H1 (cell line): ENCODE results near the gene SLC1A5. TPM values are rescaled to one million over a fixed set of nuclear protein-coding genes. Genes with fewer than 3 reads are reported as not detected.

Source experiments
- CTCF ChIA-PET: fragments of 300-600 bp; sonication (Branson Sonifier 250); formaldehyde crosslinking; loops from one replicate; lab custom pipeline; 2021; ENCODE audit not compliant: partially characterized antibody; lab: Charles Lee
- POLR2A ChIA-PET: fragments of 300-600 bp; sonication (Branson Sonifier 250); formaldehyde crosslinking; loops from one replicate; lab custom pipeline; 2021; ENCODE audit warnings: inconsistent platforms; ENCODE audit not compliant: partially characterized antibody; lab: Charles Lee
- DNase-seq, 2 experiments: peaks; one replicate each; pipeline versions ENCODE4 v3.0.0 to v3.0.0-alpha.2; 2010 to 2022; ENCODE audit warnings: low spot score in 2 of 2, low read depth in 1 of 2, mixed read lengths in 1 of 2
- FAIRE-seq: peaks from 2 replicates; lab custom pipeline; 2011; peaks lifted over from hg19 to GRCh38; lab: Jason Lieb, UNC
- H2AFZ ChIP-seq: 2 replicates; pipeline ENCODE4 v1.8.1; 2012; ENCODE audit warnings: low read length, inconsistent platforms
- H2AK5ac ChIP-seq: 2 replicates; pipeline ENCODE4 v1.6.1; 2013; ENCODE audit warnings: low read depth, low read length
- H2BK120ac ChIP-seq: replicated peaks from 2 replicates; pipeline ENCODE3; 2013; ENCODE audit warnings: low read depth, low read length, inconsistent platforms
- H2BK12ac ChIP-seq: 2 replicates; pipeline ENCODE4 v1.6.1; 2013; ENCODE audit warnings: low read depth, low read length
- H2BK15ac ChIP-seq: 2 replicates; pipeline ENCODE4 v1.6.1; 2013; ENCODE audit warnings: low read length
- H2BK20ac ChIP-seq: 2 replicates; pipeline ENCODE4 v1.6.1; 2013; ENCODE audit warnings: low read length
- H2BK5ac ChIP-seq: 2 replicates; pipeline ENCODE4 v1.6.1; 2013; ENCODE audit warnings: low read depth, low read length
- H3K14ac ChIP-seq: 2 replicates; pipeline ENCODE4 v1.6.1; 2013; ENCODE audit warnings: inconsistent platforms; ENCODE audit not compliant: insufficient read length
- H3K18ac ChIP-seq: 2 replicates; pipeline ENCODE4 v1.6.1; 2013; ENCODE audit warnings: low read length; ENCODE audit errors: extremely low read depth
- H3K23ac ChIP-seq: 2 replicates; pipeline ENCODE4 v1.6.1; 2013; ENCODE audit warnings: inconsistent platforms; ENCODE audit not compliant: insufficient read length
- H3K23me2 ChIP-seq: 2 replicates; pipeline ENCODE4 v1.6.1; 2013; ENCODE audit warnings: low read depth, low read length
- H3K27ac ChIP-seq: 2 replicates; pipeline ENCODE4 v1.6.1; 2011; ENCODE audit warnings: low read depth, low read length, inconsistent platforms
- H3K27me3 ChIP-seq, 4 experiments: replicated peaks in 1 of 4; 1 replicate in 1 of 4; 2 replicates in 3 of 4; pipeline versions ENCODE4 v1.6.1 to v1.8.1; 2011 to 2013; ENCODE audit warnings: low read length in 3 of 4, mild to moderate bottlenecking in 3 of 4, inconsistent platforms in 2 of 4, mixed read lengths in 2 of 4, moderate library complexity in 1 of 4; ENCODE audit not compliant: control insufficient read depth in 3 of 4, insufficient read depth in 3 of 4; ENCODE audit errors: extremely low read depth in 1 of 4
- H3K36me3 ChIP-seq, 4 experiments: 2 replicates each; pipeline versions ENCODE4 v1.6.1 to v1.8.1; 2011 to 2013; ENCODE audit warnings: mild to moderate bottlenecking in 4 of 4, low read length in 3 of 4, moderate library complexity in 2 of 4, control low read depth in 1 of 4, inconsistent platforms in 1 of 4; ENCODE audit not compliant: insufficient read depth in 4 of 4, control insufficient read depth in 2 of 4
- H3K4ac ChIP-seq: replicated peaks from 2 replicates; pipeline ENCODE3; 2013; ENCODE audit warnings: low read length, low read depth, mixed read lengths, inconsistent platforms; ENCODE audit not compliant: insufficient read length
- H3K4me1 ChIP-seq, 4 experiments: replicated peaks in 1 of 4; 1 replicate in 1 of 4; 2 replicates in 3 of 4; pipeline versions ENCODE4 v1.6.1 to v1.8.1; 2011 to 2013; ENCODE audit warnings: low read length in 3 of 4, inconsistent platforms in 2 of 4, mixed read lengths in 1 of 4; ENCODE audit not compliant: insufficient read depth in 4 of 4, control insufficient read depth in 3 of 4
- H3K4me2 ChIP-seq, 2 experiments: 2 replicates each; pipeline versions ENCODE4 v1.6.1 to v1.8.1; 2011 to 2013; ENCODE audit warnings: low read depth in 2 of 2, low read length in 2 of 2, control low read depth in 1 of 2, inconsistent platforms in 1 of 2, mild to moderate bottlenecking in 1 of 2; ENCODE audit not compliant: insufficient read depth in 1 of 2
- H3K4me3 ChIP-seq, 4 experiments: fragments of 200-600, 300-600 bp in 1 of 4; sonication (generic), shearing (Covaris generic), sonication (Bioruptor Twin) in 1 of 4; 2 replicates each; pipeline versions ENCODE4 v1.5.1 to v1.8.1; 2011 to 2016; ENCODE audit warnings: low read length in 4 of 4, low read depth in 3 of 4, control low read depth in 2 of 4, inconsistent platforms in 2 of 4, mild to moderate bottlenecking in 2 of 4, mixed read lengths in 1 of 4, moderate library complexity in 1 of 4; ENCODE audit not compliant: insufficient read depth in 2 of 4; ENCODE audit errors: extremely low read depth in 1 of 4
- H3K56ac ChIP-seq: replicated peaks from 2 replicates; pipeline ENCODE3; 2013; ENCODE audit warnings: low read depth, mild to moderate bottlenecking, mixed read lengths, low read length, inconsistent platforms; ENCODE audit not compliant: insufficient read length
- H3K79me1 ChIP-seq: 2 replicates; pipeline ENCODE4 v1.6.1; 2013; ENCODE audit warnings: low read depth, low read length, control low read depth
- H3K79me2 ChIP-seq, 2 experiments: 2 replicates each; pipeline versions ENCODE4 v1.6.1 to v1.8.1; 2012 to 2013; ENCODE audit warnings: low read length in 2 of 2, mild to moderate bottlenecking in 2 of 2, inconsistent platforms in 1 of 2; ENCODE audit not compliant: insufficient read depth in 2 of 2, control insufficient read depth in 1 of 2
- H3K9ac ChIP-seq, 4 experiments: replicated peaks in 1 of 4; 1 replicate in 1 of 4; 2 replicates in 3 of 4; pipeline versions ENCODE4 v1.6.1 to v1.8.1; 2011 to 2013; ENCODE audit warnings: low read depth in 3 of 4, low read length in 3 of 4, control low read depth in 2 of 4, mild to moderate bottlenecking in 2 of 4, moderate library complexity in 2 of 4, inconsistent platforms in 1 of 4; ENCODE audit errors: extremely low read depth in 1 of 4
- H3K9me3 ChIP-seq, 2 experiments: 2 replicates each; pipeline versions ENCODE4 v1.6.1 to v1.8.1; 2012 to 2013; ENCODE audit warnings: mild to moderate bottlenecking in 2 of 2, moderate library complexity in 2 of 2, control low read depth in 1 of 2, inconsistent platforms in 1 of 2, low read depth in 1 of 2, low read length in 1 of 2, mixed read lengths in 1 of 2; ENCODE audit not compliant: insufficient read depth in 2 of 2
- H4K20me1 ChIP-seq, 2 experiments: replicated peaks in 1 of 2; 2 replicates each; pipeline versions ENCODE3 to v1.8.1; 2011 to 2013; ENCODE audit warnings: inconsistent platforms in 2 of 2, low read length in 2 of 2, mild to moderate bottlenecking in 1 of 2; ENCODE audit not compliant: insufficient read depth in 2 of 2, control insufficient read depth in 1 of 2
- H4K5ac ChIP-seq: 2 replicates; pipeline ENCODE4 v1.6.1; 2013; ENCODE audit warnings: low read length, low read depth, mixed read lengths, inconsistent platforms; ENCODE audit not compliant: insufficient read length
- H4K8ac ChIP-seq: 2 replicates; pipeline ENCODE4 v1.8.0; 2013; ENCODE audit warnings: mild to moderate bottlenecking, moderate library complexity, low read length, inconsistent platforms; ENCODE audit not compliant: insufficient read depth; ENCODE audit errors: extremely low read depth
- H4K91ac ChIP-seq: replicated peaks from 2 replicates; pipeline ENCODE3; 2013; ENCODE audit warnings: low read length, mixed read lengths, inconsistent platforms; ENCODE audit not compliant: insufficient read length
- BRCA1 ChIP-seq: IDR thresholded peaks from 2 replicates; pipeline ENCODE4 v1.6.1; 2012; ENCODE audit warnings: low read depth, low read length, improper control_type of control experiment
- CBX5 ChIP-seq: fragments of 300-800, 300-1000 bp; sonication (generic); IDR thresholded peaks from 2 replicates; pipeline ENCODE4 v1.7.1; 2016; ENCODE audit warnings: antibody characterized with exemption, low read length, low read depth
- CEBPB ChIP-seq: IDR thresholded peaks from 2 replicates; pipeline ENCODE4 v1.6.1; 2012; ENCODE audit warnings: low read depth, low read length
- CHD2 ChIP-seq: IDR thresholded peaks from 2 replicates; pipeline ENCODE4 v1.6.1; 2012; ENCODE audit warnings: low read length, improper control_type of control experiment
- HDAC6 ChIP-seq: IDR thresholded peaks from one replicate; pipeline ENCODE4 v1.7.1; 2012; ENCODE audit warnings: low read depth, mild to moderate bottlenecking, inconsistent platforms, low read length, moderate library complexity
- JUN ChIP-seq: IDR thresholded peaks from 2 replicates; pipeline ENCODE4 v1.6.1; 2011; ENCODE audit warnings: low read depth, mild to moderate bottlenecking, improper control_type of control experiment, low read length
- SIRT6 ChIP-seq: IDR thresholded peaks from one replicate; pipeline ENCODE4 v1.7.1; 2012; ENCODE audit warnings: low read length, inconsistent platforms
- SIX5 ChIP-seq: IDR thresholded peaks from 2 replicates; pipeline ENCODE4 v1.6.1; 2011; ENCODE audit warnings: mild to moderate bottlenecking, low read depth, low read length
- SP1 ChIP-seq: IDR thresholded peaks from 2 replicates; pipeline ENCODE4 v1.6.1; 2011; ENCODE audit warnings: low read depth, low read length
- TAF1 ChIP-seq: IDR thresholded peaks from 2 replicates; pipeline ENCODE4 v1.6.1; 2011; ENCODE audit warnings: mild to moderate bottlenecking, low read depth, low read length
- TCF12 ChIP-seq: IDR thresholded peaks from 2 replicates; pipeline ENCODE4 v1.6.1; 2011; ENCODE audit warnings: low read depth, mild to moderate bottlenecking, low read length
- ZNF274 ChIP-seq: IDR thresholded peaks from 2 replicates; pipeline ENCODE4 v1.7.0; 2012; ENCODE audit warnings: low read length, borderline replicate concordance; ENCODE audit errors: extremely low read depth
- WGBS, 2 experiments: shearing (Covaris generic) in 1 of 2; methylation state at CpG; one replicate each; pipeline versions ENCODE4 v1.1.6 to v1.1.7; 2013 to 2015; ENCODE audit warnings: low lambda C conversion rate in 2 of 2, mixed read lengths in 2 of 2, inconsistent platforms in 1 of 2, low coverage in 1 of 2, missing lambda C conversion rate in 1 of 2; ENCODE audit not compliant: insufficient replicate concordance in 2 of 2, insufficient coverage in 1 of 2, insufficient read length in 1 of 2; ENCODE audit errors: extremely low coverage in 1 of 2, missing lambda C conversion rate in 1 of 2; 5-methylcytosine and 5-hydroxymethylcytosine counted together
- polyA plus RNA-seq, 7 experiments: library from polyadenylated mRNA; depleted of rRNA in 3 of 7; stranded (reverse) in 5 of 7; unstranded in 2 of 7; fragments of >200 nt in 5 of 7; fragments of 200-250 nt in 2 of 7; gene quantifications; 1 replicate in 5 of 7; 2 replicates in 1 of 7; 4 replicates in 1 of 7; pipeline versions ENCODE4 v1.2.1 to v1.2.3, GENCODE V29; 2011 to 2013; ENCODE audit warnings: missing spikeins in 2 of 7, mixed read lengths in 2 of 7
- total RNA-seq: library from RNA; stranded (reverse); fragmentation: NEBNext Ultra II Directional; extraction: Animal tissue kit (Norgen Biotek cat#: 25700); gene quantifications from 2 replicates; pipeline ENCODE4 v1.2.1, GENCODE V29; 2021
- TF ChIP-seq, protein P1 (sequence below): IDR thresholded peaks from 2 replicates; pipeline ENCODE4 v1.6.1; 2011; ENCODE audit warnings: low read length, improper control_type of control experiment

SLC1A5 gene
- total and polyA plus RNA-seq, 2 of the 8 experiments (the other 6 are each of a cell fraction or from before 2014, with no cell fraction given), result 291 to 351 TPM

DNA sequence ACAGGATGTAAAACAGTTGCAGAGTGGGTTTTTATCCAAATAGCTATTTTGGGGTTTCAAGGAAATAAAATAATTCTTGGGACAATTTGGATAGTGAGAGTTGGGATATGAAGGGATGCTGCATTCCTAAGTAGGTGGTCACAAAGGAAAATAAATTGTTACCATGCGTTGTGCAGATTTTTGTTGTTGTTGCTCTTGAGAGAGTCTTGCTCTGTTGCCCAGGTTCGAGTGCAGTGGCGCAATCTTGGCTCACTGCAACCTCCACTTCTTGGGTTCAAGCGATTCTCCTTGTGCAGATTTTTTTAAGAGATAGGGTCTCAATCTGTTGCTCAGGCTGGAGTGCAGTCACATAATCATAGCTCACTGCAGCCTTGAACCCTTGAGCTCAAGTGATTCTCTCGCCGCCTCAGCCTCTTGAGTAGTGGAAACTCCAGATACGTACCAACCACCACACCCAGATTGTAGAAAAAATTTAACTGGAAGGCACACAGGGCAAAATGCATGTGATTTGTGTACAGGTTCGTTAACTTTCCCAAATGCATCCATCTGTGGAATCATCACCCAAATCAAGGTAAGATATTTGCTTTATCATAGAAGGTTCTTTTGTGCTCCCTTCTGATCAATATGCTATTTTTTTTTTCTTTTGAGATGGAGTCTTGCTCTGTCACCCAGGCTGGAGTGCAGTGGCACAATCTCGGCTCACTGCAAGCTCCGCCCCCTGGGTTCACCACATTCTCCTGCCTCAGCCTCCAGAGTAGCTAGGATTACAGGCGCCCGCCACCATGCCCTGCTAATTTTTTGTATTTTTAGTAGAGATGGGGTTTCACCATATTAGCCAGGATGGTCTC lies 16.0 kb downstream of the SLC1A5 start:
- no peak overlapping the region for H2BK20ac ChIP-seq
- peaks cover 3% of the 10 kb centered on the region; the same call in 1 of the 2 replicates for H3K79me1 ChIP-seq
- no peak overlapping the region for H4K8ac ChIP-seq
- H4K91ac ChIP-seq, result no peak overlapping the region
- no peaks in the 10 kb centered on the region for H3K9me3 ChIP-seq
- H3K56ac ChIP-seq, result no peak overlapping the region
- H2BK15ac ChIP-seq, result no peak overlapping the region
- H2AFZ ChIP-seq, result no peak overlapping the region
- H2BK5ac ChIP-seq, result no peak overlapping the region
- no peak overlapping the region for H2BK120ac ChIP-seq
- no peak overlapping the region for H3K18ac ChIP-seq
- H3K9ac ChIP-seq, result no peak overlapping the region
- FAIRE-seq, result no peak
- no peak overlapping the region for H4K5ac ChIP-seq
- peaks cover 13 to 16% of the 10 kb centered on the region in 2 experiments for H4K20me1 ChIP-seq
- no peak overlapping the region for H3K4ac ChIP-seq
- ChIA-PET POLR2A (interaction anchor here (0.6 to 18.6 kb wide), 13 partner anchors 8 to 172 kb away, joined by 3 to 333 read pairs (median 3); partner anchors contain the start of gene SLC1A5), CTCF (interaction anchor here (1.1 to 12.0 kb wide), 5 partner anchors 13 to 64 kb away, joined by 3 to 176 read pairs (median 3); no protein-coding TSS in a partner anchor)
- H3K27me3 ChIP-seq, result no peaks in the 10 kb centered on the region
- no peak overlapping the region for H3K27ac ChIP-seq
- WGBS, 2 experiments, result 91% methylated on average over 12 of the region's 12 CpGs; no CpG with 5 or more reads in 1 of the 2 experiments
- no peak overlapping the region for H3K23ac ChIP-seq
- no peaks in the 10 kb centered on the region for H3K79me2 ChIP-seq
- no peak overlapping the region for H3K4me3 ChIP-seq
- peaks cover 18 to 36% (median 24%) of the 10 kb centered on the region in 4 experiments for H3K36me3 ChIP-seq
- no peak overlapping the region for H2AK5ac ChIP-seq
- H3K14ac ChIP-seq, result no peak overlapping the region
- H3K4me2 ChIP-seq, result no peak overlapping the region
- peaks cover 0 to 1% (median 0%) of the 10 kb centered on the region in 4 experiments; a peak in 1 of 7 replicates for H3K4me1 ChIP-seq
- no peak overlapping the region for H2BK12ac ChIP-seq
- DNase-seq, result no peak
- no peaks in the 10 kb centered on the region for H3K23me2 ChIP-seq
- TF ChIP-seq ZNF274, result no peak
- TF ChIP-seq CEBPB, result no peak
- TF ChIP-seq TCF12, result no peak
- TF ChIP-seq JUN, result no peak
- TF ChIP-seq HDAC6, result no peak
- TF ChIP-seq, protein P1, sequence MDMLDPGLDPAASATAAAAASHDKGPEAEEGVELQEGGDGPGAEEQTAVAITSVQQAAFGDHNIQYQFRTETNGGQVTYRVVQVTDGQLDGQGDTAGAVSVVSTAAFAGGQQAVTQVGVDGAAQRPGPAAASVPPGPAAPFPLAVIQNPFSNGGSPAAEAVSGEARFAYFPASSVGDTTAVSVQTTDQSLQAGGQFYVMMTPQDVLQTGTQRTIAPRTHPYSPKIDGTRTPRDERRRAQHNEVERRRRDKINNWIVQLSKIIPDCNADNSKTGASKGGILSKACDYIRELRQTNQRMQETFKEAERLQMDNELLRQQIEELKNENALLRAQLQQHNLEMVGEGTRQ, result no peak
- no peak for TF ChIP-seq CHD2
- no peak for TF ChIP-seq SIX5
- no peak for TF ChIP-seq BRCA1
- TF ChIP-seq CBX5, result no peak
- TF ChIP-seq SP1, result no peak
- TF ChIP-seq SIRT6, result no peak
- TF ChIP-seq TAF1, result no peak
